22Rv1 (cell line): ENCODE measurements around the gene MAP2.

ENCODE experiments used
- ZFX ChIP-seq: fragments of 450-650 bp; IDR thresholded peaks from 2 replicates; pipeline ENCODE4 v1.6.1; 2017; ENCODE audit warnings: antibody characterized with exemption, borderline replicate concordance
- TF ChIP-seq, protein P1 (sequence below): fragments of 450-650 bp; IDR thresholded peaks from 2 replicates; pipeline ENCODE4 v1.5.1; 2017; ENCODE audit warnings: mild to moderate bottlenecking

DNA sequence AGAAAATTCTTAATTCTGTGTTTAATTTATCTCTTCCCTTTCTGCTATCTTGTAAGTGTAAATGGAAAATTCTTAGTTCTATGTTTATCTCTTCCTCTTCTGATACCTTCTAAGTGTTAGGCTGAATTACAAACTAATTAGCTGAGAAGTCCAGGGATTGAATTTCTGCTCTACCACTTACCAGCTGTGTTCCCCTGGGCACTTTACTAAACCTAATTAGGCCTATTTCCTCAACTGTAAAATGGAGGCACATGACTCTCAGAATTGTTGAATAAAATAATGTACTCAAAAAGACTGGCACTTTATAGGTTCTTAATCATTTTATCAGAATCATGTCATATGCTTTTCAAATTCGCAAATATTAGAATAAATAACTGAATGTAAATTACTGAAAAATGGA lies 146.3 kb downstream of the MAP2 start:
- TF ChIP-seq, protein P1, sequence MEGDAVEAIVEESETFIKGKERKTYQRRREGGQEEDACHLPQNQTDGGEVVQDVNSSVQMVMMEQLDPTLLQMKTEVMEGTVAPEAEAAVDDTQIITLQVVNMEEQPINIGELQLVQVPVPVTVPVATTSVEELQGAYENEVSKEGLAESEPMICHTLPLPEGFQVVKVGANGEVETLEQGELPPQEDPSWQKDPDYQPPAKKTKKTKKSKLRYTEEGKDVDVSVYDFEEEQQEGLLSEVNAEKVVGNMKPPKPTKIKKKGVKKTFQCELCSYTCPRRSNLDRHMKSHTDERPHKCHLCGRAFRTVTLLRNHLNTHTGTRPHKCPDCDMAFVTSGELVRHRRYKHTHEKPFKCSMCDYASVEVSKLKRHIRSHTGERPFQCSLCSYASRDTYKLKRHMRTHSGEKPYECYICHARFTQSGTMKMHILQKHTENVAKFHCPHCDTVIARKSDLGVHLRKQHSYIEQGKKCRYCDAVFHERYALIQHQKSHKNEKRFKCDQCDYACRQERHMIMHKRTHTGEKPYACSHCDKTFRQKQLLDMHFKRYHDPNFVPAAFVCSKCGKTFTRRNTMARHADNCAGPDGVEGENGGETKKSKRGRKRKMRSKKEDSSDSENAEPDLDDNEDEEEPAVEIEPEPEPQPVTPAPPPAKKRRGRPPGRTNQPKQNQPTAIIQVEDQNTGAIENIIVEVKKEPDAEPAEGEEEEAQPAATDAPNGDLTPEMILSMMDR, result no peak
- TF ChIP-seq ZFX, result no peak
